Right cardiac atrium (tissue), 5 donors: ENCODE data around the gene PEPD. TPM values are rescaled to one million over a fixed set of nuclear protein-coding genes. Genes with fewer than 3 reads are reported as not detected.

Experiments
- ATAC-seq, 2 donors: fragments of 200-7000 bp; cut with Tn5 transposase; one replicate each; pipeline versions ENCODE4 v1.8.0 to v1.9.1; 2020; ENCODE audit warnings: moderate library complexity in 2 of 2, mild to moderate bottlenecking in 1 of 2
- DNase-seq, 3 donors: peaks; one replicate each; pipeline ENCODE4 v3.0.0-alpha.2; 2020
- H3K27ac ChIP-seq: one replicate; pipeline ENCODE4 v1.5.1; 2013; ENCODE audit warnings: mild to moderate bottlenecking, low read length, control low read depth, moderate library complexity
- H3K27me3 ChIP-seq: one replicate; pipeline ENCODE4 v1.6.1; 2013; ENCODE audit not compliant: control insufficient read depth, insufficient read depth
- H3K4me1 ChIP-seq: one replicate; pipeline ENCODE4 v1.6.1; 2013; ENCODE audit warnings: low read length; ENCODE audit not compliant: control insufficient read depth, insufficient read depth
- H3K4me3 ChIP-seq: one replicate; pipeline ENCODE4 v1.5.1; 2013; ENCODE audit warnings: low read length, control low read depth
- H3K9me3 ChIP-seq: one replicate; pipeline ENCODE4 v1.6.1; 2013; ENCODE audit warnings: low read length; ENCODE audit not compliant: control insufficient read depth
- WGBS: extraction: QIAGEN DNeasy Blood & Tissue Kit; methylation state at CpG from one replicate; pipeline ENCODE4 v1.1.7; 2013; 5-methylcytosine and 5-hydroxymethylcytosine counted together
- intact Hi-C, 4 donors: fragments of 100-400 bp; cut with DNase I; formaldehyde crosslinking; loops; one replicate each; pipeline versions ENCODE4 v1.11.0 to v1.14.0; 2022 to 2023
- polyA plus RNA-seq: library from polyadenylated mRNA; stranded (reverse); fragments of 200-250 nt; gene quantifications from one replicate; pipeline ENCODE4 v1.2.3, GENCODE V29; 2013
- total RNA-seq, 4 donors: library from RNA; stranded (reverse); fragmentation: NEBNext Ultra II Directional; extraction: Animal tissue kit (Norgen Biotek cat#: 25700); gene quantifications; one replicate each; pipeline ENCODE4 v1.2.1, GENCODE V29; 2021
- donor health status: healthy with polysubstance abuse.
- donor health status: DM: no; HTN: yes; CAD: no.
- donor health status: DM: no; HTN: no; CAD: no.
- donor health status: DM: no; HTN: yes; CAD: no; lungs with severe emphysema.
- donor health status: DM: yes; HTN: yes; CAD: no.

The PEPD gene
- total and polyA plus RNA-seq, 5 donors: 27.7 to 37.5 (median 34.4) TPM

- Histone ChIP-seq H3K4me1 (no peaks in the 10 kb centered on the region), H3K27me3 (no peaks in the 10 kb centered on the region), H3K9me3 (no peaks in the 10 kb centered on the region), H3K27ac (no peak overlapping the region), H3K4me3 (no peak overlapping the region)
- 95% methylated on average over 32 of the region's 32 CpGs for WGBS
- intact Hi-C loops: no loop called here
- DNase-seq: peak in 2 of 3 donors; percentile 22 to 23
- ATAC-seq: no peak
Observed at GRCh38 chr19:33443638-33444561, 77.7 kb downstream of the PEPD start.

DNA sequence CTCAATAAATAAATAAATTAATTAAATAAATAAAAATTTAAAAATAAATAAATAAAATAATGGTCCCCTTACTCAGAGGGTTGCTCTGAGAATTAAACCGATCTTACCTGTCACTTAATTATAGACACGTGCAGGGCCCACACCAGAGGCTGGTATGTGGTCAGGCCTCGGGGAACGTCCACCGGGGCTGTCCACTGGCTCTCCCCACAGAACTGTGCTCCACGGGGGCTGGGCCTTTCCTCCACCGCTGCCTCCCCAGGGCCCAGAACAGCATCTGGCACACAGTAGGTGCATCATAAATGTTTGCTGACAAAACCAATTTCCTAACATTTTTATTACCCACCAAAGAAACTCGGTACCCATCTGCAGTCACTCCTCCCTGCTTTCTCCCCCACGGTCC, 78.9 kb downstream of the PEPD start:
- H3K9me3 ChIP-seq: no peaks in the 10 kb centered on the region
- H3K4me3 ChIP-seq: no peak overlapping the region
- no peaks in the 10 kb centered on the region for H3K27me3 ChIP-seq
- no peak overlapping the region for H3K27ac ChIP-seq
- DNase-seq (peak in 2 of 3 donors; percentile 20 to 31), ATAC-seq (no peak)
- intact Hi-C loops: no loop called here
- H3K4me1 ChIP-seq: no peaks in the 10 kb centered on the region
- WGBS: 95% methylated on average over 9 of the region's 9 CpGs

DNA sequence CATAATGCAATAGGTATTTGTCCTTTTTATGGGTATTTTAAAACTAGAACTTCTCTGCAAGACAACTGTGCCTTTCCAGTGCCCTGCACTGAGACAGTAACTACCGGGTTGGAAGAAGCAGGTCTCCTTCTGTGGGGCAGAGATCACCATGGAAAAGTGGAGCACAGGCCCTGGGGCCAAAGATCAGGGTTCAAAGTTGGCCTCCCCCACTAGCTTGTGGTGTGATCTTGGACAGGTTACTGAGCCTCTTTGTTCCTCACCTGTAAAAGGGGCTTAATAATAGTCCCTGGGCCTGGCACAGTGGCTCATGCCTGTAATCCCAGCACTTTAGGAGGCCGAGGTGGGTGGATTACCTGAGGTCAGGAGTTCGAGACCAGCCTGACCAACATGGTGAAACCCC, 79.8 kb downstream of the PEPD start:
- 91% methylated on average over 3 of the region's 3 CpGs for WGBS
- no peaks in the 10 kb centered on the region for H3K9me3 ChIP-seq
- peak in 1 of 3 donors; percentile 15 for DNase-seq
- no peak for ATAC-seq
- H3K27me3 ChIP-seq: no peaks in the 10 kb centered on the region
- no peak overlapping the region for H3K27ac ChIP-seq
- intact Hi-C loops: no loop called here
- H3K4me1 ChIP-seq: no peaks in the 10 kb centered on the region
- H3K4me3 ChIP-seq: no peak overlapping the region

- Histone ChIP-seq H3K9me3 (no peaks in the 10 kb centered on the region), H3K27me3 (no peaks in the 10 kb centered on the region), H3K4me3 (no peak overlapping the region), H3K27ac (no peak overlapping the region), H3K4me1 (no peaks in the 10 kb centered on the region)
- no peak for ATAC-seq
- WGBS: 80% methylated on average over 11 of the region's 11 CpGs
- intact Hi-C loops: no loop called here
- DNase-seq: peak in 2 of 3 donors; percentile 32 to 40
Observed at GRCh38 chr19:33441277-33441699, 80.3 kb downstream of the PEPD start.

- intact Hi-C loops: no loop called here
- Histone ChIP-seq H3K27me3 (no peaks in the 10 kb centered on the region), H3K4me3 (no peak overlapping the region), H3K4me1 (no peaks in the 10 kb centered on the region), H3K9me3 (no peaks in the 10 kb centered on the region), H3K27ac (no peak overlapping the region)
- ATAC-seq: no peak
- WGBS: 94% methylated on average over 7 of the region's 7 CpGs
- peak in 1 of 3 donors; percentile 29 for DNase-seq
Observed at GRCh38 chr19:33440682-33441081, 80.9 kb downstream of the PEPD start.

DNA sequence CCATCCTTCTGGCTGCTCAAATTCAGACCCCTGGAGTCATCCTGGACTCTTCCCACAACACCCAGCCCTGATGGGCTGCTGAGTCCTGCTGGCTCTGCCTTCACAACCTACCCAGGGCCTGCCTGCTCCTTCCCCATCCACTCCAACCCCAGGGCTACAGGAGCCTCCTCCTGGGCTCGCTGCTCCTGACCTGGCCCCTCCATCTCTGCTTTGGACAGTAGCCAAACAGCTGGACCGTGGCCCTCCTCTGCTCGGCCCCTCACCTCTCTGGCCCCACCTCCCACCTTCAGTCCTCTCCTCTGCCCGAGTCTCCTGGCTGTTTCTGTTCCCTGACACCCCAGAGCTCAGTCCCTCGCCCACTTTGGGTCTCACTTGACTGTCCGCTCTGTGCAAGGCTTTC, 81.3 kb downstream of the PEPD start:
- intact Hi-C loops: no loop called here
- Histone ChIP-seq H3K9me3 (no peaks in the 10 kb centered on the region), H3K4me1 (no peaks in the 10 kb centered on the region), H3K4me3 (no peak overlapping the region), H3K27me3 (no peaks in the 10 kb centered on the region), H3K27ac (no peak overlapping the region)
- 69% methylated on average over 6 of the region's 6 CpGs for WGBS
- ATAC-seq (no peak), DNase-seq (peak in 2 of 3 donors; percentile 13 to 20)

- WGBS: 88% methylated on average over 16 of the region's 16 CpGs
- Histone ChIP-seq H3K27ac (no peak overlapping the region), H3K9me3 (no peaks in the 10 kb centered on the region), H3K27me3 (no peaks in the 10 kb centered on the region), H3K4me3 (no peak overlapping the region), H3K4me1 (no peaks in the 10 kb centered on the region)
- intact Hi-C loops: no loop called here
- DNase-seq: peak in 2 of 3 donors; percentile 33 to 39
- no peak for ATAC-seq
Observed at GRCh38 chr19:33438987-33439781, 82.4 kb downstream of the PEPD start.

- no peaks in the 10 kb centered on the region for H3K27me3 ChIP-seq
- H3K27ac ChIP-seq: no peak overlapping the region
- intact Hi-C loops: no loop called here
- H3K4me3 ChIP-seq: no peak overlapping the region
- H3K9me3 ChIP-seq: no peaks in the 10 kb centered on the region
- WGBS: 55% methylated on average over 11 of the region's 11 CpGs
- no peak for ATAC-seq
- peak in 2 of 3 donors; percentile 35 to 66 for DNase-seq
- no peaks in the 10 kb centered on the region for H3K4me1 ChIP-seq
Observed at GRCh38 chr19:33437821-33438671, 83.5 kb downstream of the PEPD start.

DNA sequence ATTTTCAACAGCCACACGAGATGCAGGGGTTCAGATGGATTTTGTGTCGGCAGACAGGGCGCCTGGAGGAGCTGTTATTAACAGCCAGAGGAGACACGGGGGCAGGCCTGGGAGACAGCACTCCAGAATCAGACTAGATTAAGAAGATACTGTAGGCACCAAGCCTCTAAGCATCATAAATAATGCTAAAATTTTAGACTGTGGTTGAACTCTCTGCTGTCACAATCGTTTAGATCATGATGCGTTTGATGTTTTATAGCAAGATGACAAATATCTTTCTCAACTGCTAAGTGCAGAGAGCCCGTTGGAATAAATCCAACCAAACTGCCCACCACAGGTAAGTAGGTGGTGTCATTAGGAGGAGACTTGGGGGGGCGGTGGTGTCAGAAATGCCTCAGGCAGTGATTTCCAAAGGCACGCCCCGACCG, 84.2 kb downstream of the PEPD start:
- 76% methylated on average over 11 of the region's 11 CpGs for WGBS
- peak in 1 of 3 donors; percentile 32 for DNase-seq
- Histone ChIP-seq H3K27ac (no peak overlapping the region), H3K9me3 (no peaks in the 10 kb centered on the region), H3K27me3 (no peaks in the 10 kb centered on the region), H3K4me3 (no peak overlapping the region), H3K4me1 (no peaks in the 10 kb centered on the region)
- no peak for ATAC-seq
- intact Hi-C loops: no loop called here
